ENCODE results near the gene KANSL1L.

- TF ChIP-seq CTCF (optimal IDR thresholded peaks at IDR 0.05 in 1 of 3, IDR thresholded peaks at IDR 0.05 in 1 of 3, conservative IDR thresholded peaks at IDR 0.05 in 1 of 3; ENCODE audit: extremely low read depth in 1 of 3, insufficient read depth in 2 of 3, low read length in 3 of 3) (no peak), EZH2 (IDR thresholded peaks at IDR 0.05; ENCODE audit: low read length) (no peak)
These were observed 121.4 kb downstream of the KANSL1L start for GRCh38 chr2:210049831-210050230.

Measured in keratinocyte (primary cell).